Kidney epithelial cell (primary cell): ENCODE data around the gene OR2A2. TPM values are rescaled to one million over a fixed set of nuclear protein-coding genes. Genes with fewer than 3 reads are reported as not detected.

Source experiments
- DNase-seq: peaks from one replicate; pipeline ENCODE4 v3.0.0-alpha.2; 2010; ENCODE audit warnings: low read depth
- H3K27me3 ChIP-seq: 2 replicates; pipeline ENCODE4 v1.6.0; 2011; ENCODE audit warnings: low read length; ENCODE audit not compliant: control insufficient read depth, insufficient read depth
- H3K36me3 ChIP-seq: 2 replicates; pipeline ENCODE4 v1.5.1; 2011; ENCODE audit warnings: low read length; ENCODE audit not compliant: control insufficient read depth, insufficient read depth
- H3K4me3 ChIP-seq: 2 replicates; pipeline ENCODE4 v1.5.1; 2011; ENCODE audit warnings: low read depth, mild to moderate bottlenecking, control low read depth, low read length
- CTCF ChIP-seq: IDR thresholded peaks from 2 replicates; pipeline ENCODE4 v1.5.1; 2011; ENCODE audit warnings: mild to moderate bottlenecking, moderate library complexity, low read length, control low read depth, inconsistent platforms; ENCODE audit not compliant: insufficient read depth, poor library complexity, severe bottlenecking
- total RNA-seq: library from RNA; depleted of rRNA; stranded (reverse); fragments of >200 nt; gene quantifications from 2 replicates; pipeline ENCODE4 v1.2.3, GENCODE V29; 2015

OR2A2 gene
- total RNA-seq, 1 donor from 2014 or later, result not detected

GRCh38 chr7:144130730-144131129 is 21.3 kb downstream of the OR2A2 start:
- Histone ChIP-seq H3K36me3 (no peaks in the 10 kb centered on the region), H3K4me3 (no peak overlapping the region), H3K27me3 (no peaks in the 10 kb centered on the region)
- no peak for DNase-seq
- TF ChIP-seq CTCF, result no peak

- no peak overlapping the region for H3K4me3 ChIP-seq
- no peaks in the 10 kb centered on the region for H3K27me3 ChIP-seq
- no peak for TF ChIP-seq CTCF
- H3K36me3 ChIP-seq, result no peaks in the 10 kb centered on the region
- no peak for DNase-seq
Measured at GRCh38 chr7:144132262-144132661, 22.9 kb downstream of the OR2A2 start.

- TF ChIP-seq CTCF, result no peak
- no peak for DNase-seq
- Histone ChIP-seq H3K27me3 (no peaks in the 10 kb centered on the region), H3K36me3 (no peaks in the 10 kb centered on the region), H3K4me3 (no peak overlapping the region)
Measured at GRCh38 chr7:144133307-144133706, 23.9 kb downstream of the OR2A2 start.

- Histone ChIP-seq H3K36me3 (no peaks in the 10 kb centered on the region), H3K4me3 (no peak overlapping the region), H3K27me3 (no peaks in the 10 kb centered on the region)
- DNase-seq, result no peak
- no peak for TF ChIP-seq CTCF
Measured at GRCh38 chr7:144134116-144134515, 24.7 kb downstream of the OR2A2 start.

GRCh38 chr7:144137501-144137900 is 28.1 kb downstream of the OR2A2 start:
- H3K27me3 ChIP-seq, result no peaks in the 10 kb centered on the region
- no peaks in the 10 kb centered on the region for H3K36me3 ChIP-seq
- no peak for DNase-seq
- H3K4me3 ChIP-seq, result no peak overlapping the region
- no peak for TF ChIP-seq CTCF

- DNase-seq, result no peak
- no peak overlapping the region for H3K4me3 ChIP-seq
- no peaks in the 10 kb centered on the region for H3K27me3 ChIP-seq
- TF ChIP-seq CTCF, result no peak
- H3K36me3 ChIP-seq, result no peaks in the 10 kb centered on the region
Measured at GRCh38 chr7:144142187-144142586, 32.8 kb downstream of the OR2A2 start.
